Measurements from ENCODE around the gene SLC44A5. TPM values are rescaled to one million over a fixed set of nuclear protein-coding genes. Genes with fewer than 3 reads are reported as not detected.

Gene SLC44A5
- total and polyA plus RNA-seq, 8 donors = 0.12 to 6.7 (median 3.9) TPM; not detected in 3

- Histone ChIP-seq H3K36me3 (no peaks in the 10 kb centered on the region), H3K27me3 (no peaks in the 10 kb centered on the region), H3K9me3 (no peaks in the 10 kb centered on the region), H3K4me3 (no peak overlapping the region), H3K4me1 (no peaks in the 10 kb centered on the region), H3K27ac (no peak overlapping the region)
- TF ChIP-seq EP300 (IDR thresholded peaks at IDR 0.05) (no peak), CTCF (IDR thresholded peaks at IDR 0.05) (no peak), POLR2A (IDR thresholded peaks at IDR 0.05) (no peak), POLR2AphosphoS5 (IDR thresholded peaks at IDR 0.05) (no peak)
- no peak for DNase-seq
- intact Hi-C loops (cut with DNase I; ENCODE audit: low total_unique reads) = no loop called here
- 77 to 95% (median 93%) methylated on average over 2 of the region's 2 CpGs for WGBS, 5 donors
Observed at GRCh38 chr1:75305061-75305460, 305.9 kb downstream of the SLC44A5 start.

GRCh38 chr1:75293270-75293669 lies 317.6 kb downstream of the SLC44A5 start:
- no peak for TF ChIP-seq POLR2AphosphoS5 (IDR thresholded peaks at IDR 0.05)
- H3K4me3 ChIP-seq = no peak overlapping the region
- H3K4me1 ChIP-seq = no peaks in the 10 kb centered on the region
- no peaks in the 10 kb centered on the region for H3K9me3 ChIP-seq
- H3K27ac ChIP-seq = no peak overlapping the region
- DNase-seq = no peak
- intact Hi-C loops (cut with DNase I; ENCODE audit: low total_unique reads) = no loop called here
- no peaks in the 10 kb centered on the region for H3K36me3 ChIP-seq
- WGBS, 5 donors = 67 to 81% (median 75%) methylated on average over 4 of the region's 4 CpGs
- H3K27me3 ChIP-seq = no peaks in the 10 kb centered on the region

GRCh38 chr1:75292013-75292412 lies 318.9 kb downstream of the SLC44A5 start:
- TF ChIP-seq POLR2A (IDR thresholded peaks at IDR 0.05) (no peak), EP300 (IDR thresholded peaks at IDR 0.05) (no peak), CTCF (IDR thresholded peaks at IDR 0.05) (no peak), POLR2AphosphoS5 (IDR thresholded peaks at IDR 0.05) (no peak)
- H3K36me3 ChIP-seq = no peaks in the 10 kb centered on the region
- H3K27me3 ChIP-seq = no peaks in the 10 kb centered on the region
- intact Hi-C loops (cut with DNase I; ENCODE audit: low total_unique reads) = no loop called here
- H3K4me3 ChIP-seq = no peak overlapping the region
- WGBS, 5 donors = 73 to 77% (median 75%) methylated on average over 3 of the region's 3 CpGs
- H3K9me3 ChIP-seq = peaks cover 0 to 4% (median 0%) of the 10 kb centered on the region in 4 donors
- H3K27ac ChIP-seq = no peak overlapping the region
- no peaks in the 10 kb centered on the region for H3K4me1 ChIP-seq
- no peak for DNase-seq

- WGBS, 5 donors = 82 to 91% (median 90%) methylated on average over 1 of the region's 1 CpG
- H3K27me3 ChIP-seq = no peaks in the 10 kb centered on the region
- no peaks in the 10 kb centered on the region for H3K9me3 ChIP-seq
- intact Hi-C loops (cut with DNase I; ENCODE audit: low total_unique reads) = no loop called here
- H3K4me1 ChIP-seq = no peaks in the 10 kb centered on the region
- H3K27ac ChIP-seq = no peak overlapping the region
- H3K36me3 ChIP-seq = no peaks in the 10 kb centered on the region
- no peak overlapping the region for H3K4me3 ChIP-seq
- DNase-seq = no peak
- TF ChIP-seq CTCF (IDR thresholded peaks at IDR 0.05) = no peak
- TF ChIP-seq POLR2A (IDR thresholded peaks at IDR 0.05) = no peak
- TF ChIP-seq EP300 (IDR thresholded peaks at IDR 0.05) = no peak
- TF ChIP-seq POLR2AphosphoS5 (IDR thresholded peaks at IDR 0.05) = no peak
Observed at GRCh38 chr1:75276385-75276784, 334.5 kb downstream of the SLC44A5 start.

- Histone ChIP-seq H3K27ac (no peak overlapping the region), H3K9me3 (no peaks in the 10 kb centered on the region), H3K4me1 (no peaks in the 10 kb centered on the region), H3K4me3 (no peak overlapping the region), H3K27me3 (no peaks in the 10 kb centered on the region), H3K36me3 (no peaks in the 10 kb centered on the region)
- DNase-seq = no peak
- TF ChIP-seq POLR2AphosphoS5 (IDR thresholded peaks at IDR 0.05) (no peak), EP300 (IDR thresholded peaks at IDR 0.05) (no peak)
- WGBS, 5 donors = 63 to 79% (median 70%) methylated on average over 1 of the region's 1 CpG
- intact Hi-C loops (cut with DNase I; ENCODE audit: low total_unique reads) = no loop called here
Observed at GRCh38 chr1:75275631-75276030, 335.3 kb downstream of the SLC44A5 start.

All from stomach (tissue), 9 donors.